ENCODE data around the gene MYO7A. TPM values are rescaled to one million over a fixed set of nuclear protein-coding genes. Genes with fewer than 3 reads are reported as not detected.

The MYO7A gene
- total RNA-seq, 2 experiments from 2014 or later, result not detected

DNA sequence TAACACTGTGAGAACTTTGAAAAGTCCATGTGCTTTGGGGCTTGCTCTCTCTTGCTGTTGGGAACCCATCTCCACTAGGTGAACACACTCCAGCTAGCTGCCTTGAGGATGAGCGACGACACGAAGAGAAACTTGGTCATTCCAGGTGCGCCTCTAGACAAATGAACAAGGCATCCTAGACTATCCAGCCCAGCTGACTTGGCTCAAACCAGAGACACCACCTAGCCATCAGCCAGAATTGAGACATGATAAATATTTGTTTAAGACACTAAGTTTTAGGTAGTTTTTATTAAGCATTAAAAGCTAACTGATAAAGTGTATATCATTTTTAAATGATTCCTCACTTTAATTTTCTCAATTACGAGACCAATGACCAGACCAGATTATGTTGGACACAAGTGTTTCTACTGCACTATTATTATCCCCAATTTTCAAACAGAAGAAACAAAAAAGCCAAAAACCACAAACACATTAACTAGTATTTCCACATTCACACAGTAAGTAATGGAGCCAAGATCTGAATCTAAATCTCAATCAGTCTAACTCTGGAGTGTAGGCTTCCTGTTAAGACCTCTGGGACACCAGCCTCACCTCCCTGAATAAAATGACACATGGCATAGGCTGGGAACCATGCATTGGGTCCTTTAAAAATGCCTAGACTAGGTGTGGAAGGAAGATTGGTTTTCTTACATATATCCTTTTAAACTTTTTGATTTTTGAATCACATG is 103.0 kb downstream of the MYO7A start:
- Mint-ChIP-seq H3K27me3 (ENCODE audit: low read depth) (peaks cover 7% of the 10 kb centered on the region), H3K36me3 (ENCODE audit: low read depth) (no peaks in the 10 kb centered on the region), H3K4me1 (ENCODE audit: low read depth) (no peaks in the 10 kb centered on the region), H3K4me3 (no peak overlapping the region), H3K27ac (no peak overlapping the region), H3K9me3 (no peaks in the 10 kb centered on the region)
- intact Hi-C loops (cut with micrococcal nuclease), result no loop called here
- DNase-seq, result no peak
- CTCF ChIA-PET, result interaction anchor here (0.6 kb wide), 1 partner anchor 184 kb away, joined by 3 read pairs; no protein-coding TSS in a partner anchor

GRCh38 chr11:77231800-77232199 is 103.8 kb downstream of the MYO7A start:
- H3K36me3 Mint-ChIP-seq (ENCODE audit: low read depth), result no peaks in the 10 kb centered on the region
- CTCF ChIA-PET, result no interaction called here
- intact Hi-C loops (cut with micrococcal nuclease), result no loop called here

DNA sequence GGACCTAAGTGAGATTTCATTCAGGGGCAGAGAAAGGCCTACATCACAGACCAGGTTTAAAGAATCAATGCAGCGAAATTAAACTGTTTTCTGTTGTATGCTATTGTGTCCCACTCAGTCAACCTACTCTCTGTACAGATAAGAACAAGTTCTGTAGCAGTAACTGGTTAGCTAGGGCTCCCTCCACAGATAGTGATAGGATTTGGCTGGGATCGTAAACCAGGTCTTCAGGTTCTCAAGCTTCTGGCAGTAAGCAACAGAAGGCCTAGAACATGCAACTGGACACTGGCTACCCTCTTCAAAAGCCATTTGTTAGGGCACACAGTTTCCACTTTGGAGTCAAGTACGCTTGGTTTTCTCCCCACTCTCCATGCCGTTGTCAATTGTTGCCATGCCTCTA is 104.2 kb downstream of the MYO7A start:
- no peak for DNase-seq
- Mint-ChIP-seq H3K27ac (no peak overlapping the region), H3K4me1 (ENCODE audit: low read depth) (no peaks in the 10 kb centered on the region), H3K9me3 (no peaks in the 10 kb centered on the region), H3K4me3 (no peak overlapping the region), H3K27me3 (ENCODE audit: low read depth) (peaks cover 3% of the 10 kb centered on the region), H3K36me3 (ENCODE audit: low read depth) (no peaks in the 10 kb centered on the region)
- CTCF ChIA-PET, result no interaction called here
- intact Hi-C loops (cut with micrococcal nuclease), result no loop called here

More at GRCh38 chr11:77231800-77232199, 103.8 kb downstream of the MYO7A start:
- no peaks in the 10 kb centered on the region for H3K4me1 Mint-ChIP-seq (ENCODE audit: low read depth)
- H3K9me3 Mint-ChIP-seq, result no peaks in the 10 kb centered on the region
- H3K4me3 Mint-ChIP-seq, result no peak overlapping the region
- H3K27ac Mint-ChIP-seq, result no peak overlapping the region
- peaks cover 7% of the 10 kb centered on the region for H3K27me3 Mint-ChIP-seq (ENCODE audit: low read depth)
- no peak for DNase-seq

DNA sequence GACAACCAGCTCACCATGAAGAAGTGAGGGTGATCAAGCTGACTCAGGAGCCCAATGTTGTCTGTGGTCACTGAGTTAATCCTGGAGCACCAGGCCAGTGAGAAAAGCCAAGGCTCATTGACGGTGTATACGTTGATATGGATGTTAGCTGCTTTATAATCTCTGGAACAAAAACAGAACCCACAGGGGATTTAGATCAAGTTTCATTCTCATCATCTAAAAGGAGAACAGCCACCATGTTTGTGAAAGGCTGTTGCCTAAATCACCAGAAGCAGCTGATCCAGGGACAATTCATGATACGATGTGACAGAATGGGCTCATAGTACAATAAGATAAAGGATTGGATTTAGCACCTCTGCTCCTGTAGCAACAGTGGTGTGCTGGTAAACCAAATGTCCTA is 105.0 kb downstream of the MYO7A start:
- Mint-ChIP-seq H3K36me3 (ENCODE audit: low read depth) (no peaks in the 10 kb centered on the region), H3K27ac (no peak overlapping the region), H3K4me3 (no peak overlapping the region), H3K4me1 (ENCODE audit: low read depth) (no peaks in the 10 kb centered on the region), H3K27me3 (ENCODE audit: low read depth) (peaks cover 4% of the 10 kb centered on the region), H3K9me3 (no peaks in the 10 kb centered on the region)
- no peak for DNase-seq
- intact Hi-C loops (cut with micrococcal nuclease), result no loop called here
- CTCF ChIA-PET, result no interaction called here

GRCh38 chr11:77236901-77237300 is 108.9 kb downstream of the MYO7A start:
- intact Hi-C loops (cut with micrococcal nuclease), result no loop called here
- Mint-ChIP-seq H3K27me3 (ENCODE audit: low read depth) (peaks cover 4% of the 10 kb centered on the region), H3K4me3 (no peak overlapping the region), H3K27ac (no peak overlapping the region), H3K4me1 (ENCODE audit: low read depth) (no peaks in the 10 kb centered on the region), H3K9me3 (no peaks in the 10 kb centered on the region), H3K36me3 (ENCODE audit: low read depth) (no peaks in the 10 kb centered on the region)
- DNase-seq, result no peak
- CTCF ChIA-PET, result interaction anchor here (0.7 kb wide), 1 partner anchor 10 kb away, joined by 3 read pairs; no protein-coding TSS in a partner anchor

- peak overlapping the region; percentile 82 for H3K27ac Mint-ChIP-seq
- peak; percentile 27 for DNase-seq
- no peak overlapping the region for H3K4me3 Mint-ChIP-seq
Measured at GRCh38 chr11:77244277-77245027, 116.4 kb downstream of the MYO7A start.

GRCh38 chr11:77249427-77249826 is 121.4 kb downstream of the MYO7A start:
- Mint-ChIP-seq H3K4me3 (no peak overlapping the region), H3K9me3 (peaks cover 13% of the 10 kb centered on the region), H3K27ac (no peak overlapping the region), H3K27me3 (ENCODE audit: low read depth) (no peaks in the 10 kb centered on the region), H3K4me1 (ENCODE audit: low read depth) (peaks cover 36% of the 10 kb centered on the region), H3K36me3 (ENCODE audit: low read depth) (peaks cover 2% of the 10 kb centered on the region)
- CTCF ChIA-PET, result interaction anchor here (0.7 to 1.2 kb wide), 3 partner anchors 12 to 748 kb away, joined by 3 to 6 read pairs (median 4); partner anchors contain the start of gene MYO7A
- intact Hi-C loops (cut with micrococcal nuclease), result no loop called here
- no peak for DNase-seq

More at GRCh38 chr11:77244277-77245027, 116.4 kb downstream of the MYO7A start:
- Mint-ChIP-seq H3K4me1 (ENCODE audit: low read depth) (peaks cover 17% of the 10 kb centered on the region), H3K27me3 (ENCODE audit: low read depth) (no peaks in the 10 kb centered on the region), H3K9me3 (no peaks in the 10 kb centered on the region), H3K36me3 (ENCODE audit: low read depth) (no peaks in the 10 kb centered on the region)
- CTCF ChIA-PET, result no interaction called here
- intact Hi-C loops (cut with micrococcal nuclease), result no loop called here

DNA sequence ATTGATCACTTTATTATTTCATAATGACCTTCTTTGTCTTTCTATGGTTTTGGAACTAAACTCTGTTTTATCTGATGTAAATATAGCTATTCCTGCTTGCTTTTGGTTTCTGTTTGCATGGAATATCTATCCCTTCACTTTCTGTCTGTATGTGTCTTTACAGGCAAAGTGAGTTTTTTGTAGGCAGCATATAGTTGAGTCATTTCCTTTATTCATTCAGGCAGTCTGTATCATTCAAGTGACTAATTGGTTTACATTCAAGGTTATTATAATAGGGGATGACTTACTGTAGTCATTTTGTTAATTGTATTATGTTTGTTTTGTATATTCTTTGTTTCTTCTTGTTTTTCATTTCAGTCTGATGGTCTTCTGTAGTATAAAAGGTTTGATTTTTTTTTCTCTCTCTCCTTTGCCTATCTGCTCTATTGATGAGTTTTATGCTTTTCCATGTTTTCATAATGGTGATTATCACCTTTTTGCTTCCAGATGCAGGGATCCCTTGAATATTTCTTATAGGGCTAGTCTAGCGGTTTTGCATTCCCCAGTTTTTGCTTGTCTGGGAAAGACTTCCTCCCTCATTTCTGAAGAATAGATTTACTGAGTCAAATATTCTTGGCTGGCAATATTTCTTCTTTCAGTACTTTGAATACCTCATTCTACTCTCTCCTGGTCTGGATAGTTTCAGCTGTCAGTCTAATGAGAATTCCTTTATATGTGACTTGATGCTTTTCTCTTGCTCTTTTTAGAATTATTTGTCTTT is 123.0 kb downstream of the MYO7A start:
- CTCF ChIA-PET, result interaction anchor here (0.6 to 0.7 kb wide), 3 partner anchors 9 to 336 kb away, joined by 3 to 5 read pairs (median 4); no protein-coding TSS in a partner anchor

GRCh38 chr11:77252555-77253270 is 124.7 kb downstream of the MYO7A start:
- CTCF ChIA-PET, result no interaction called here
- intact Hi-C loops (cut with micrococcal nuclease), result no loop called here
- Mint-ChIP-seq H3K4me1 (ENCODE audit: low read depth) (peaks cover 27% of the 10 kb centered on the region), H3K27ac (no peak overlapping the region), H3K4me3 (no peak overlapping the region), H3K9me3 (peaks cover 13% of the 10 kb centered on the region), H3K27me3 (ENCODE audit: low read depth) (peaks cover 5% of the 10 kb centered on the region), H3K36me3 (ENCODE audit: low read depth) (peaks cover 2% of the 10 kb centered on the region)
- no peak for DNase-seq

More for the DNA sequence above, 123.0 kb downstream of the MYO7A start:
- intact Hi-C loops (cut with micrococcal nuclease), result loop anchor here (1.0 kb wide), 2 partner anchors 18 to 58 kb away; no protein-coding TSS in a partner anchor
- no peak for DNase-seq
- H3K9me3 Mint-ChIP-seq, result peaks cover 13% of the 10 kb centered on the region
- peak overlapping the region; percentile 48 for H3K27ac Mint-ChIP-seq
- peaks cover 3% of the 10 kb centered on the region for H3K27me3 Mint-ChIP-seq (ENCODE audit: low read depth)
- H3K4me1 Mint-ChIP-seq (ENCODE audit: low read depth), result peaks cover 27% of the 10 kb centered on the region
- no peak overlapping the region for H3K4me3 Mint-ChIP-seq
- H3K36me3 Mint-ChIP-seq (ENCODE audit: low read depth), result peaks cover 2% of the 10 kb centered on the region

GRCh38 chr11:77253690-77254089 is 125.6 kb downstream of the MYO7A start:
- peaks cover 12% of the 10 kb centered on the region for H3K27me3 Mint-ChIP-seq (ENCODE audit: low read depth)
- H3K4me1 Mint-ChIP-seq (ENCODE audit: low read depth), result peaks cover 27% of the 10 kb centered on the region
- H3K36me3 Mint-ChIP-seq (ENCODE audit: low read depth), result peaks cover 2% of the 10 kb centered on the region
- no peak overlapping the region for H3K27ac Mint-ChIP-seq
- H3K4me3 Mint-ChIP-seq, result no peak overlapping the region
- no peak for DNase-seq
- CTCF ChIA-PET, result interaction anchor here (1.0 kb wide), 1 partner anchor 294 kb away, joined by 3 read pairs; no protein-coding TSS in a partner anchor
- peaks cover 13% of the 10 kb centered on the region for H3K9me3 Mint-ChIP-seq
- intact Hi-C loops (cut with micrococcal nuclease), result no loop called here

DNA sequence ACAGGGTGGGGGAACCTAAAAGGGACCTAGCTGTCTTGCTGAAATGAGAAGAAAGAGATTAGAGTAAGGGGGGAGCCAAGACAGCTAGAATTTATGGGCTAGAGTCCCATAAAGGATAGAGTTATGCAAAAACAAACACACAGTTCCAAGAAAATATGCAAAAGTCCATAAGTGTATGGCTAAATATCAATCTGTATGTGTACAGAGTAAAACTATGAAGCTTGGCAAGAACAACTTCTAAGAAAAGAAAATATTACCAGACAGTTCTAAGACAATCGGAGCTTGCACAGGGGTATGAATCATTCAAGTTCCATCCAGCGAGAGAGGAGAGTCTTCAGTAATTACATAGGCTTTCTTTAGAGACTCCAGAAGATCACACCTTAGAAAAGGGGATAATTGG is 131.6 kb downstream of the MYO7A start:
- intact Hi-C loops (cut with micrococcal nuclease), result no loop called here
- Mint-ChIP-seq H3K36me3 (ENCODE audit: low read depth) (no peaks in the 10 kb centered on the region), H3K27me3 (ENCODE audit: low read depth) (peaks cover 21% of the 10 kb centered on the region), H3K4me3 (no peak overlapping the region), H3K4me1 (ENCODE audit: low read depth) (no peaks in the 10 kb centered on the region), H3K27ac (no peak overlapping the region), H3K9me3 (peaks cover 14% of the 10 kb centered on the region)
- CTCF ChIA-PET, result interaction anchor here (1.0 kb wide), 1 partner anchor 8 kb away, joined by 5 read pairs; no protein-coding TSS in a partner anchor
- no peak for DNase-seq

Data from activated naive CD4-positive, alpha-beta T cell treated with anti-CD3 and anti-CD28 coated beads for 36 hours (primary cell).